Measurements from ENCODE around the gene GPR132.

DNA sequence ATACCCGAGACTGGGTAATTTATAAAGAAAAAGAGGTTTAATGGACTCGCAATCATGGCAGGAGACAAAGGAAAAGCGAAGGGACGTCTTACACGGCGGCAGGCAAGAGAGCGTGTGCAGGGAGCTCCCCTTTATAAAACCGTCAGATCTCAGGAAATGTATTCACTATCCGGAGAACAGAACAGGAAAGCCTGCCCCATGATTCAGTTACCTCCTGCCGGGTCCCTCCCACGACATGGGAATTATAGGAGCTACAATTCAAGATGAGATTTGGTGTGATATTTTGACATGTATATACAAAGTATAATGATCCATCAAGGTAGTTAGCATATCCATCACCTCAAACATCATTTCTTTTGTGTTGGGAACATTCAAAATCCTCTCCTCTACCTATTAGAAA is 42.1 kb downstream of the GPR132 start:
- TF ChIP-seq, protein P1, sequence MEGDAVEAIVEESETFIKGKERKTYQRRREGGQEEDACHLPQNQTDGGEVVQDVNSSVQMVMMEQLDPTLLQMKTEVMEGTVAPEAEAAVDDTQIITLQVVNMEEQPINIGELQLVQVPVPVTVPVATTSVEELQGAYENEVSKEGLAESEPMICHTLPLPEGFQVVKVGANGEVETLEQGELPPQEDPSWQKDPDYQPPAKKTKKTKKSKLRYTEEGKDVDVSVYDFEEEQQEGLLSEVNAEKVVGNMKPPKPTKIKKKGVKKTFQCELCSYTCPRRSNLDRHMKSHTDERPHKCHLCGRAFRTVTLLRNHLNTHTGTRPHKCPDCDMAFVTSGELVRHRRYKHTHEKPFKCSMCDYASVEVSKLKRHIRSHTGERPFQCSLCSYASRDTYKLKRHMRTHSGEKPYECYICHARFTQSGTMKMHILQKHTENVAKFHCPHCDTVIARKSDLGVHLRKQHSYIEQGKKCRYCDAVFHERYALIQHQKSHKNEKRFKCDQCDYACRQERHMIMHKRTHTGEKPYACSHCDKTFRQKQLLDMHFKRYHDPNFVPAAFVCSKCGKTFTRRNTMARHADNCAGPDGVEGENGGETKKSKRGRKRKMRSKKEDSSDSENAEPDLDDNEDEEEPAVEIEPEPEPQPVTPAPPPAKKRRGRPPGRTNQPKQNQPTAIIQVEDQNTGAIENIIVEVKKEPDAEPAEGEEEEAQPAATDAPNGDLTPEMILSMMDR (conservative IDR thresholded peaks at IDR 0.05) = no peak
- TF ChIP-seq ZFX (IDR thresholded peaks at IDR 0.05) = no peak
